Sigmoid colon (tissue), 7 donors: ENCODE results near the gene CKAP4. TPM values are rescaled to one million over a fixed set of nuclear protein-coding genes. Genes with fewer than 3 reads are reported as not detected.

ENCODE experiments used
- DNase-seq: peaks from one replicate; pipeline ENCODE4 v3.0.0-alpha.2; 2019
- H3K27ac ChIP-seq, 4 donors: fragments of 200-600 bp; sonication (generic); one replicate each; pipeline ENCODE4 v1.5.1; 2016 to 2019; ENCODE audit warnings: mild to moderate bottlenecking in 1 of 4
- H3K27me3 ChIP-seq, 3 donors: fragments of 200-600 bp; sonication (generic); one replicate each; pipeline ENCODE4 v1.5.1; 2019; ENCODE audit warnings: mild to moderate bottlenecking in 1 of 3
- H3K36me3 ChIP-seq, 4 donors: fragments of 200-600 bp; sonication (generic); one replicate each; pipeline ENCODE4 v1.5.1; 2016 to 2019
- H3K4me1 ChIP-seq, 4 donors: fragments of 200-600 bp; sonication (generic); one replicate each; pipeline ENCODE4 v1.5.1; 2017 to 2019
- H3K4me3 ChIP-seq, 4 donors: fragments of 200-600 bp; sonication (generic); one replicate each; pipeline ENCODE4 v1.5.1; 2017 to 2019; ENCODE audit warnings: mild to moderate bottlenecking in 2 of 4, moderate library complexity in 1 of 4
- H3K9me3 ChIP-seq, 4 donors: fragments of 200-600 bp in 3 of 4; sonication (generic) in 3 of 4; one replicate each; pipeline versions ENCODE4 v1.5.1 to v1.6.1; 2013 to 2019
- EP300 ChIP-seq, 4 donors: sonication (generic); formaldehyde crosslinking; IDR thresholded peaks; one replicate each; pipeline ENCODE4 v1.6.1; 2017; ENCODE audit warnings: antibody characterized with exemption in 4 of 4
- POLR2A ChIP-seq, 2 donors: fragments of 450-650 bp; IDR thresholded peaks; one replicate each; pipeline ENCODE4 v1.6.1; 2016; ENCODE audit warnings: antibody characterized with exemption in 2 of 2, mild to moderate bottlenecking in 2 of 2, moderate library complexity in 2 of 2
- POLR2AphosphoS5 ChIP-seq, 4 donors: sonication (generic); formaldehyde crosslinking; IDR thresholded peaks; one replicate each; pipeline ENCODE4 v1.6.1; 2017; ENCODE audit warnings: antibody characterized with exemption in 4 of 4
- WGBS, 2 donors: extraction: QIAGEN DNeasy Blood & Tissue Kit; methylation state at CpG; one replicate each; pipeline ENCODE4 v1.1.7; 2013; 5-methylcytosine and 5-hydroxymethylcytosine counted together
- intact Hi-C: fragments of 100-400 bp; cut with DNase I; formaldehyde crosslinking; loops from one replicate; pipeline ENCODE4 v1.15.1; 2023
- polyA plus RNA-seq, 3 donors: library from polyadenylated mRNA; stranded (reverse); fragments of 200-250 nt; gene quantifications; one replicate each; pipeline ENCODE4 v1.2.3, GENCODE V29; 2013
- total RNA-seq, 4 donors: library from RNA; depleted of rRNA; stranded (reverse); fragments of >200 nt; gene quantifications; one replicate each; pipeline ENCODE4 v1.1.0, GENCODE V29; 2016
- TF ChIP-seq, protein P1 (sequence below), 4 experiments: fragments of 450-650 bp in 3 of 4; fragments of 200-600 bp in 1 of 4; IDR thresholded peaks; one replicate each; pipeline ENCODE4 v1.5.1; 2016 to 2019; ENCODE audit warnings: antibody characterized with exemption in 4 of 4, mild to moderate bottlenecking in 3 of 4, moderate library complexity in 2 of 4
- donor health status: healthy with polysubstance abuse.
- donor health status: Bipolar disorder and iron deficiency.
- donor health status: healthy.

The CKAP4 gene
- total and polyA plus RNA-seq, 7 donors: 9.2 to 49.1 (median 23.5) TPM

DNA sequence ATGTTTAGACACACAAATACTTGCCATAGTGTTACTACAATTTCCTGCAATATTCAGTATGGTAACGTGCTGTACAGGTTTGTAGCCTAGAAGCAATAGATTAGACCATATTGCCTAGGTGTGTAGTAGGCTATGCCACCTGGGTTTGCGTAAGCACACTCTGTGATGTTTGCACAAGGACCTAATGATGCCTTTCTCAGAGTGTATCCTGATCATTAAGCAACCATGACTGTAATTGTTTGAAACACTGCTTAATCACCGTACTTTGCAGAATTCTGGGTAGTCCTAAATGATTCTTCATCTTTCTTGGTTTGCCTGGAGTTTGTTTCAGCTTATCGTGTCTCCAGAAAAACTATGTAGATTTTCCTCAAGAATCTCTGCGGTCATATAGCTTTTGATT, 43.5 kb upstream of the CKAP4 start:
- intact Hi-C loops: no loop called here
- TF ChIP-seq POLR2A (IDR thresholded peaks at IDR 0.05): no peak
- TF ChIP-seq POLR2AphosphoS5 (IDR thresholded peaks at IDR 0.05): no peak
- no peak for TF ChIP-seq EP300 (IDR thresholded peaks at IDR 0.05)
- Histone ChIP-seq H3K4me3 (no peak overlapping the region), H3K4me1 (peaks cover 0 to 4% (median 2%) of the 10 kb centered on the region in 4 donors), H3K36me3 (no peaks in the 10 kb centered on the region), H3K9me3 (no peaks in the 10 kb centered on the region), H3K27ac (no peak overlapping the region), H3K27me3 (no peaks in the 10 kb centered on the region)
- WGBS, 2 donors: 18 to 65% methylated on average over 5 of the region's 5 CpGs
- DNase-seq: no peak

DNA sequence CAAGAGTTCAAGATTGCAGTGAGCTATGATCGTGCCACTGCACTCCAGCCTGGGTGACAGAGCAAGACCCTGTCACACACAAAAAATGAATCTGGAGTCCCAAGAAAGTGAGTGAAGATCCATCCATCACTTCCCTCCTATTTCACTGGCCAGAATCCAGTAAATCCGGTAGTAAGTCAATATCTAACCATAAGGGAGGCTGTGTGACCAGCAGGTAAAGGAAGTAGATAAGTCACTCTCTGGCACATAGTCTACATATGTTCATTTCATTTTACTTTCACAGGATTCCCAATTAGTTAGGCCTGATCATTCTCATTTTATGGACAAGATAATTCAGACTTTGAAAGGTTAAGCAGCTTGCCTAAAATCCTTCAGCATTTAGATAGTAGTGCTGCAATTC, 42.8 kb upstream of the CKAP4 start:
- TF ChIP-seq POLR2A (IDR thresholded peaks at IDR 0.05) (no peak), EP300 (IDR thresholded peaks at IDR 0.05) (no peak), POLR2AphosphoS5 (IDR thresholded peaks at IDR 0.05) (no peak)
- TF ChIP-seq, protein P1, sequence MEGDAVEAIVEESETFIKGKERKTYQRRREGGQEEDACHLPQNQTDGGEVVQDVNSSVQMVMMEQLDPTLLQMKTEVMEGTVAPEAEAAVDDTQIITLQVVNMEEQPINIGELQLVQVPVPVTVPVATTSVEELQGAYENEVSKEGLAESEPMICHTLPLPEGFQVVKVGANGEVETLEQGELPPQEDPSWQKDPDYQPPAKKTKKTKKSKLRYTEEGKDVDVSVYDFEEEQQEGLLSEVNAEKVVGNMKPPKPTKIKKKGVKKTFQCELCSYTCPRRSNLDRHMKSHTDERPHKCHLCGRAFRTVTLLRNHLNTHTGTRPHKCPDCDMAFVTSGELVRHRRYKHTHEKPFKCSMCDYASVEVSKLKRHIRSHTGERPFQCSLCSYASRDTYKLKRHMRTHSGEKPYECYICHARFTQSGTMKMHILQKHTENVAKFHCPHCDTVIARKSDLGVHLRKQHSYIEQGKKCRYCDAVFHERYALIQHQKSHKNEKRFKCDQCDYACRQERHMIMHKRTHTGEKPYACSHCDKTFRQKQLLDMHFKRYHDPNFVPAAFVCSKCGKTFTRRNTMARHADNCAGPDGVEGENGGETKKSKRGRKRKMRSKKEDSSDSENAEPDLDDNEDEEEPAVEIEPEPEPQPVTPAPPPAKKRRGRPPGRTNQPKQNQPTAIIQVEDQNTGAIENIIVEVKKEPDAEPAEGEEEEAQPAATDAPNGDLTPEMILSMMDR (IDR thresholded peaks at IDR 0.05): no peak
- Histone ChIP-seq H3K36me3 (no peaks in the 10 kb centered on the region), H3K4me3 (no peak overlapping the region), H3K27ac (no peak overlapping the region), H3K27me3 (no peaks in the 10 kb centered on the region), H3K9me3 (no peaks in the 10 kb centered on the region), H3K4me1 (no peaks in the 10 kb centered on the region)
- WGBS, 2 donors: 58 to 78% methylated on average over 2 of the region's 2 CpGs
- intact Hi-C loops: no loop called here
- DNase-seq: no peak

DNA sequence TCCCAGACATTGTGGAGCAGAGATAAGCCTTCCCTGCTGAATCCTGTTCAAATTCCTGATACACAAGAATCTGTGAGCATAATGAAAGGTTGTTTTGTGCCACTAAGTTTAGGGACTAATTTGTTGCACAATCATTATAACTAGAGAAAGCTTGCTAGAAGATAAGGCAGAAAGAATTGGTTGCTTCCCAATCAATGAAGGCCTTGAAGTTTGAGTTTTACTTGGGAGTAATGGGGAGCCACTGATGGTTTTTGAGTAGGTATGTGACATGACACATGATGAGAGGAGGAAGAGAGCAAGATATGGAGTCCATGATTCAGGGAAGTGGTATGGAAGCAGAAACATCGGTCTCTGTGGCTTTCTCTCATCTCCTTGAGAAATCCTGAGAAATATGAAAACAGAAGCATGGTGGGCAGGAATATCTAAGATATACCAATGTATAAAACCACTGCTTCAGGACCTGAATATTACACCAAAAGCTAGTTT, 41.4 kb upstream of the CKAP4 start:
- WGBS, 2 donors: 49 to 93% methylated on average over 1 of the region's 1 CpG
- no peak for TF ChIP-seq POLR2AphosphoS5 (IDR thresholded peaks at IDR 0.05)
- TF ChIP-seq POLR2A (IDR thresholded peaks at IDR 0.05): no peak
- no peak for TF ChIP-seq EP300 (IDR thresholded peaks at IDR 0.05)
- TF ChIP-seq, protein P1 (IDR thresholded peaks at IDR 0.05): no peak
- no peaks in the 10 kb centered on the region for H3K27me3 ChIP-seq
- intact Hi-C loops: no loop called here
- no peaks in the 10 kb centered on the region for H3K4me1 ChIP-seq
- no peak overlapping the region for H3K4me3 ChIP-seq
- no peaks in the 10 kb centered on the region for H3K9me3 ChIP-seq
- no peaks in the 10 kb centered on the region for H3K36me3 ChIP-seq
- DNase-seq: no peak
- H3K27ac ChIP-seq: no peak overlapping the region

DNA sequence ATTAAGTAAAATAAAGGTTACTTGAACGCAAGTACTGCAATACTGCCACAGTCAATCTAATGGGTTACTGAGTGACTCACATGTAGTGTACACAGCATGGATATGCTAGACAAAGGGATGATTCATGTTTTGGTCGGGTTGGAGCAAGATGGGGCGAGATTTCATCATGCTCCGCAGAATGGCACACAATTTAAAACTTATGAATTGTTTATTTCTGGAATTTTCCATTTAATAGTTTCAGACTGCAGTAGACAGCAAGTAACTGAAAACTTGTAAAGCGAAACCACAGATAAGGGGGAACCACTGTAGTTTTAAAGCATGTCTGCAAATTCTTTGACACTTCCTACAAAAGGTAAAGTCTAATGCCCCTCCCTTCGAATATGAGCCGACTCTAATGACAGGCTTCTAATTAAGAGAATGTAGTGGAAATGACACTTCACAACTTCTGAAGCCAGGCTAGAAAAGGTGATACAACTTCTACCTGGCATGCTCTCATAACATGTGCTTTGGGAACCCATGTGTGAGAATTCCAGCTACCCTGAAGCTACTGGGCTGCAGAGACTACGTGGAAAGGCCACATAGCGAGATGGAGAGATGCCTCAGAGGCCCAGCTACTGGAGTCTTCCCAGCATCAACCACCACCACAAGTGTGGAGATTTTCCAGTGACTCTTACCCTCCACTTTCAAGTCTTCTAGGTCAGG, 40.8 kb upstream of the CKAP4 start:
- Histone ChIP-seq H3K36me3 (no peaks in the 10 kb centered on the region), H3K4me1 (no peaks in the 10 kb centered on the region), H3K4me3 (no peak overlapping the region), H3K27me3 (no peaks in the 10 kb centered on the region), H3K9me3 (no peaks in the 10 kb centered on the region), H3K27ac (no peak overlapping the region)
- no peak for DNase-seq
- no peak for TF ChIP-seq POLR2A (IDR thresholded peaks at IDR 0.05)
- TF ChIP-seq, protein P1 (IDR thresholded peaks at IDR 0.05): no peak
- no peak for TF ChIP-seq POLR2AphosphoS5 (IDR thresholded peaks at IDR 0.05)
- TF ChIP-seq EP300 (IDR thresholded peaks at IDR 0.05): no peak
- WGBS, 2 donors: 47 to 73% methylated on average over 9 of the region's 9 CpGs
- intact Hi-C loops: no loop called here

DNA sequence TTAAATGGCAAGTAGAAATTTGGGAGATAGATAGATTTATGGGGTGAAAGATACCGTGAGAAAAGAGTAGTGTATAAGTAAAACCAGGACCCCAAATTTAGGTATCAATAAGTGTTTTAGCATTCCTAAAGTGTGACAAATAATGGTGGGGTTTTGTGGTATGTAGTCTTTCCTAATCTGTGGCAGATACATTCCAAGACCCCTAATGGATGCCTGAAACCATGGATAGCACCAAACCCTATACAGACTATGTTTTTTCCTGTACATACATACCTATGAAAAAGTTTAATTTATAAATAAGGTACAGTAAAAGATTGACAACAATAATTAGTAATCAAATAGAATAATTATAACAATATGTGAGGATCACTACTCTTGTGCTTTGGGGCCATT, 40.3 kb upstream of the CKAP4 start:
- WGBS, 2 donors: 91 to 93% methylated on average over 1 of the region's 1 CpG
- intact Hi-C loops: no loop called here

More for the DNA sequence above, 40.3 kb upstream of the CKAP4 start:
- Histone ChIP-seq H3K27me3 (no peaks in the 10 kb centered on the region), H3K36me3 (no peaks in the 10 kb centered on the region), H3K4me3 (no peak overlapping the region), H3K4me1 (no peaks in the 10 kb centered on the region), H3K9me3 (no peaks in the 10 kb centered on the region), H3K27ac (no peak overlapping the region)
- no peak for DNase-seq
- TF ChIP-seq POLR2A (IDR thresholded peaks at IDR 0.05) (no peak), POLR2AphosphoS5 (IDR thresholded peaks at IDR 0.05) (no peak), EP300 (IDR thresholded peaks at IDR 0.05) (no peak)
- TF ChIP-seq, protein P1 (IDR thresholded peaks at IDR 0.05): no peak
